ENCODE data around the gene ACTL10.

Gene ACTL10

DNA sequence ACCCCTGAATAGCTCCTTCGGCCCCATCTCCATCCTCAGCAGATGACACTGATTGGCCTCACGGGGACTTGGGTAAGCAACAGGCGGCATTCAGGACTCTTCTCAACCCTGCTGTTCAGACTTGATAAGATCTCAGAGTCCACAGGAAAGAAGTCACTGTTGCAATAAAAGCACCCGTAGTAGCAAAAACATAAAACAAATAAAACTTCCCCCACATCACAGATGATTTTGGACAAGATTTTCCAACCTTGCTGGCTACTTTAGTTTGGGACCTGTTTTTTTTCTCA lies 21.7 kb upstream of the ACTL10 start:
- H3K27ac ChIP-seq, result 0 out of 2 replicates have a peak overlapping the region, but pooled peaks have one; percentile 14
- TF ChIP-seq, protein P1, sequence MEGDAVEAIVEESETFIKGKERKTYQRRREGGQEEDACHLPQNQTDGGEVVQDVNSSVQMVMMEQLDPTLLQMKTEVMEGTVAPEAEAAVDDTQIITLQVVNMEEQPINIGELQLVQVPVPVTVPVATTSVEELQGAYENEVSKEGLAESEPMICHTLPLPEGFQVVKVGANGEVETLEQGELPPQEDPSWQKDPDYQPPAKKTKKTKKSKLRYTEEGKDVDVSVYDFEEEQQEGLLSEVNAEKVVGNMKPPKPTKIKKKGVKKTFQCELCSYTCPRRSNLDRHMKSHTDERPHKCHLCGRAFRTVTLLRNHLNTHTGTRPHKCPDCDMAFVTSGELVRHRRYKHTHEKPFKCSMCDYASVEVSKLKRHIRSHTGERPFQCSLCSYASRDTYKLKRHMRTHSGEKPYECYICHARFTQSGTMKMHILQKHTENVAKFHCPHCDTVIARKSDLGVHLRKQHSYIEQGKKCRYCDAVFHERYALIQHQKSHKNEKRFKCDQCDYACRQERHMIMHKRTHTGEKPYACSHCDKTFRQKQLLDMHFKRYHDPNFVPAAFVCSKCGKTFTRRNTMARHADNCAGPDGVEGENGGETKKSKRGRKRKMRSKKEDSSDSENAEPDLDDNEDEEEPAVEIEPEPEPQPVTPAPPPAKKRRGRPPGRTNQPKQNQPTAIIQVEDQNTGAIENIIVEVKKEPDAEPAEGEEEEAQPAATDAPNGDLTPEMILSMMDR (IDR thresholded peaks at IDR 0.05), result no peak
- no peak for TF ChIP-seq ZFX (IDR thresholded peaks at IDR 0.05; ENCODE audit: borderline replicate concordance)

DNA sequence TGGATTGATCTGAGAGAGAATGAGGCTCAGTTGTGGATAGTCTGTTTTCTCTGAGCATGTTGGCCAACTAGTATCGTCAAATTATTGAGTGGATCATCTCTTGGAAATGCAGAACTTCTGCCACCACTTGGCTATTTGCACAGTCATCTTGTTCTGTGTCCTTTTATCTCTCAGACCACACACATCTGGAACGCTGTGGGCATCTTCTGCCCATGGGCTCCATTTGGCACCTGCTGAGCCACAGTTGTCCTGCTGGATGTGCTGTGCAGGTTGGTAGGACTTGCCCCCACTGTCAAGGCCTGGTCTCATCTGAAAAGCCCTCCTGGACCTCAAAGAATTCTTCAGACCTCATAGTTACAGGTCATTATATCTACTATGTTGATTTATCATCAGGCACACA lies 21.3 kb upstream of the ACTL10 start:
- TF ChIP-seq, protein P1 (IDR thresholded peaks at IDR 0.05), result no peak
- no peak for TF ChIP-seq ZFX (IDR thresholded peaks at IDR 0.05; ENCODE audit: borderline replicate concordance)
- peak overlapping the region; percentile 14; the same call in 1 of the 2 replicates for H3K27ac ChIP-seq

DNA sequence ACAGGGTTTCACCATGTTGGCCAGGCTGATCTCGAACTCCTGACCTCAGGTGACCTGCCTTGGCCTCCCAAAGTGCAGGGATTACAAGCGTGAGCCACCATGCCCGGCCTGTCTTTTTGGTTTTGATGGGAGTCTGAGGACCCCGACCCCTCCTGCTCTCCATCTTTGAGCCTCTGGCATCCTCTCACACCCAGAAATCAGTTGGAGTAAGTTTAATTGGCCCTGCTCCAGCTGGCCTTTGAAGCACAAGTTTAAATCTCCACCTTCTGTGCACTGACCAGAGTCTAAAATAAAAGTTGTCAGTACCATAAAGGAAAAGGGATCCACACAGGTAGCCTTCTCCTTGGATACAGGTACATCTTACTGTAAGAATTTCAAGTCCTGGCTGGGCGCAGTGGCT lies 20.6 kb upstream of the ACTL10 start:
- TF ChIP-seq, protein P1 (IDR thresholded peaks at IDR 0.05), result no peak
- no peak for TF ChIP-seq ZFX (IDR thresholded peaks at IDR 0.05; ENCODE audit: borderline replicate concordance)

DNA sequence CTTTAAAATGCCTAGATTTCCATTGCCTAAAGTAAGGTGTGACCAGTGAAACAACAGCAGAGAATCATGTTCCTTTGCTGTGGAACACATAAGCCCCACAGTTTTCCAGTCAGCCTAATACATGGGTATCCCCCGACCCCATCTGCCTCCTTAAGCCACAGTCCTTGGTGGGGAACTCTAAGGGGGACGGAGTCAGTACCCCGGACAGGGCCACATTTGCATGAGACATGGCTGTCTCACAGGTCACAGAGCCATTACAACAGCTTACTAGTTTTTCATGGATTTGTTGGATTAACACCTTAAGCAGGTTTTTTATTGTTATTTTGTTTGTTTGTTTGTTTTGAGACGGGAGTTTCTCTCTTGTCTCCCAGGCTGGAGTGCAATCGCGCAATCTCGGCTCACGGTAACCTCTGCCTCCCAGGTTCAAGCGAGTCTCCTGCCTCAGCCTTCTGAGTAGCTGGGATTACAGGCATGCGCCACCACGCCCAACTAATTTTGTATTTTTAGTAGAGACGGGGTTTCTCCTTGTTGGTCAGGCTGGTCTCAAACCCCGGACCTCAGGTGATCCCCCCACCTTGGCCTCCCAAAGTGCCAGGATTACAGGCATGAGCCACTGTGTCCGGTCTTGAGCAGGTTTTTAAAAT lies 19.7 kb upstream of the ACTL10 start:
- H3K27ac ChIP-seq, result peak overlapping the region; percentile 90

More for the DNA sequence above, 20.6 kb upstream of the ACTL10 start:
- peak overlapping the region; percentile 90 for H3K27ac ChIP-seq

DNA sequence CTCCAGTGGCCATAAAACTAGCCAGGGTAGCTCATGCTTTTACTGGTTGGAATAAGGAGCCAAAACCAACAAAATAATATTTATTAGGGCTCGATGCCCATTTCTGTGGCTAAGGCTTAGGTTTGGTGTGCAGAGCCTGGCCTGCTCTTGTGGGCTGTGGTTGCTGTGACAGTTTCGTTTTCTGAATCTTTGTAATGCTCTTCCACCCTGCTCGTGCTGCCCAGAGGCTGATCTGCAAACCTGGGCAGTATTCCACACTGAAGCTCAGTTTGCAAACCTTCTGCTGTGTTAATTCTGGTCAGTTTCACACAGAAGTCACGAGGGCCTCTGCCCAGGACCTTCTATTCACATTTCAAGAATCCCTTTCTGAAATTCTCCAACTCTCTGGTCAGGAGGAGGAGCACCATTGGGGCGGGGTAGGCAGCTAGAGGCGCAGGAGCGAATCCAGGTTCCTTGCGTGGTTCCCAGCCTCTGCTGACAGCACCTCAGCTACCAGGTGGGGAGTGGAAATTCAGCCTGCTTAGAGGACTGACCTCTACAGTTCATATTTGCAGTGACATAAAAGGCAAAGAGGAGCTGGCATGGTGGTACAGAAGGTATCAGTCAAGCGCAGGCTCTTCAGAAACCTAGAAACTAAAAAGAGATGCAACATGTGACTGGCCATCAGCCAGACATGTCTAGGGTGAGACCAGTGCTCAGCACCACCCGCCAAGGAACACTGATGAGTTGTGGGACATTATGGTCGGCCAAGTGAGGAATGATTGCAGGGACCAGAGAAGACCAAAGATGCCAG lies 18.9 kb upstream of the ACTL10 start:
- peak overlapping the region; percentile 90 for H3K27ac ChIP-seq
- TF ChIP-seq, protein P1 (IDR thresholded peaks at IDR 0.05), result no peak
- TF ChIP-seq ZFX (IDR thresholded peaks at IDR 0.05; ENCODE audit: borderline replicate concordance), result no peak

DNA sequence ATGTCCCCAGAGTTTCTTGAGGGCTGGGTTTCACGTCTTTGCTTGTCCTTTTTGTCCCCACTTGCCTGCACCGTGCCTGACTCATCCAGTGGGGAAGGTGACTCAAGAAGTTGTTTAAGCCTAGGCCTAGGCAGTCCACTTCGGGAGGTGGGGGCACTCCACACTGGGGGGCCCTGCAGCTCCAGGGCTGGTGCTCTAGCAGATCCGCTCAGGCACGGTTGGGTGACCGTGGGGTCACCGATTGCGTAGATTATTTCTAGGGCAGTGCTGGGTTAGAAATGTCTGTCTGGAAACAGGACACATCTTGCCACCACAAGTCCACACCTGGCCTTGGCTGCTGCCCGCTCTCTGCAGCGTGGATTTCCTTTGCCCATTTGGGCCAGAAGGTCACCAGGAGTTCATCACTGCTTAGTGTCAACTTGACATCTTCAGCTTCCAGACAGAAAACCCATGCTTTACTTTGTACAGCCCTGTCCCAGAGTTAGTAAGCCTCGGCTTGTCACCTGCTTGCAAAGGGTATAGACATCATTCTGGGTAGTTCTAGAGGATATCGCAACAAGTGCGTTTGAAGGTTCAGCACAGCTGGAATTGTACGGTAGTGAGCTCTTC lies 18.2 kb upstream of the ACTL10 start:
- peak overlapping the region; percentile 90 for H3K27ac ChIP-seq
- TF ChIP-seq ZFX (IDR thresholded peaks at IDR 0.05; ENCODE audit: borderline replicate concordance), result no peak
- TF ChIP-seq, protein P1 (IDR thresholded peaks at IDR 0.05), result no peak

DNA sequence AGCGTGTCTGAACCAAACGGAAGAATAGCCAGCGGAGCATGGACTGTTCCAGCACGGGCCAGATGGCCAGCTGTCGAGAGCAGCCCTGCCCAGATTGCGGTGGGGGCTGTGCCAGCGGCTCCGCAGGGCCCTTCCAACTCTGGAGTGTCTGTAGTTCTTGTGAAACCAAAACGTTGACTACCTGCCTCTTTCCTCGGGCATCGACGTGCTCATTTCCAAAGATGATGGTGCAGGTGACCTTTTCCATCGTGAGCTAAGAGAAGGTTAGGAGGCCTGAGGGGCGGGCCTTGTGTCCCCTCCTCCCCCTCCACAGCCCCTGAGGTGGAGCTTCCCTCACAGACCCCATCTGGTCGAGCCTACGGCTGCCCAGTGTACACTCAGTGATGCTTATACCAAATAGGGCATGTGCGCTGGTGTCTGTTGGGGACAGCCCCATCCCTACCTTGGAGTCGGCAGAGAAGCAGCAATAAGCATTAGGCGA lies 17.5 kb upstream of the ACTL10 start:
- H3K27ac ChIP-seq, result peak overlapping the region; percentile 90
- TF ChIP-seq ZFX (IDR thresholded peaks at IDR 0.05; ENCODE audit: borderline replicate concordance), result no peak
- TF ChIP-seq, protein P1 (IDR thresholded peaks at IDR 0.05), result no peak
